ENCODE measurements around the gene RNU1-2. TPM values are rescaled to one million over a fixed set of nuclear protein-coding genes. Genes with fewer than 3 reads are reported as not detected.
"Not testable (repeated sequence)": the region's sequence is repeated elsewhere in the genome, so short reads cannot be mapped to it uniquely, and the experiment has no call there.

RNU1-2 gene
- total RNA-seq: 2,650 and 2,859 TPM in 2 replicates
- long read RNA-seq, partial matches to known transcripts: 0 of 2 reads
- long read RNA-seq, other reads (novel, unspliced or antisense): 0 of 2 reads

DNA sequence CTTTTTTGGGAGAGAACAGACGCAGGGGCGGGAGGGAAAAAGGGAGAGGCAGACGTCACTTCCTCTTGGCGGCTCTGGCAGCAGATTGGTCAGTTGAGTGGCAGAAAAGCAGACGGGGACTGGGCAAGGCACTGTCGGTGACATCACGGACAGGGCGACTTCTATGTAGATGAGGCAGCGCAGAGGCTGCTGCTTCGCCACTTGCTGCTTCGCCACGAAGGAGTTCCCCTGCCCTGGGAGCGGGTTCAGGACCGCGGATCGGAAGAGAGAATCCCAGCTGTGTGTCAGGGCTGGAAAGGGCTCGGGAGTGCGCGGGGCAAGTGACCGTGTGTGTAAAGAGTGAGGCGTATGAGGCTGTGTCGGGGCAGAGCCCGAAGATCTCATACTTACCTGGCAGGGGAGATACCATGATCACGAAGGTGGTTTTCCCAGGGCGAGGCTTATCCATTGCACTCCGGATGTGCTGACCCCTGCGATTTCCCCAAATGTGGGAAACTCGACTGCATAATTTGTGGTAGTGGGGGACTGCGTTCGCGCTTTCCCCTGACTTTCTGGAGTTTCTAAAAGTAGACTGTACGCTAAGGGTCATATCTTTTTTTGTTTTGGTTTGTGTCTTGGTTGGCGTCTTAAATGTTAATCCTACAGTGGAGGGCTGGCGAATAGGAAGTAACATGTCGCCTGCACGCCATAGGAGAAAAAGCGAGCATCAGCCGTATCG is at the start of gene RNU1-2:
Gene RNU1-2, plus strand, starts transcription at position 383 of the 718 bp plus-strand sequence.
- not testable (repeated sequence) for H3K9me3 Mint-ChIP-seq (ENCODE audit: unreplicated experiment); H3K27me3 Mint-ChIP-seq (ENCODE audit: unreplicated experiment); H3K36me3 Mint-ChIP-seq (ENCODE audit: unreplicated experiment)
- DNase-seq (ENCODE audit: extremely low spot score, unreplicated experiment): peak; percentile 94
- Mint-ChIP-seq H3K4me1 (ENCODE audit: unreplicated experiment) (peaks cover 18% of the 10 kb centered on the region), H3K27ac (ENCODE audit: unreplicated experiment) (peak within 1 kb of the TSS; percentile 100), H3K4me3 (ENCODE audit: unreplicated experiment) (peak within 1 kb of the TSS; percentile 77)

DNA sequence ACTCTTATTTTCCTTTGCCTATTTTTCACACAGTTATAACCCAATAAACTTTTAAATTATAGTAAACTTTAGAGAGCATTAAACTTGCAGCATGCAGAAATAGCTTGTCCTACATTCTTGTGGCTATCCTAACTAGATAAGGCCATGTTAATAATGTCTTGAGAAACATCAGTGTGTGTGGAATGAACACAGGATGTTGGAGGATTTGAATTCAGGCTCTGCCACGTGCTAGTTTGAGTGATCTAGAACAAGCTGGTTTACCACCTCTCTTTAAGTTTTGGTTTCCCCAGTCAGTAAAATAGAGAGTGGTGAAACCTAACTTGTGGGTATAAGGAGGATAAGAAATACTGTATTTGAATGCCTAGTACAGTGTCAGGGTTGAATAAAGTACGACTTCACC is 39.6 kb upstream of the RNU1-2 start:
- not testable (repeated sequence) for H3K4me3 Mint-ChIP-seq (ENCODE audit: unreplicated experiment); H3K9me3 Mint-ChIP-seq (ENCODE audit: unreplicated experiment); H3K36me3 Mint-ChIP-seq (ENCODE audit: unreplicated experiment); H3K27me3 Mint-ChIP-seq (ENCODE audit: unreplicated experiment); H3K4me1 Mint-ChIP-seq (ENCODE audit: unreplicated experiment); DNase-seq (ENCODE audit: extremely low spot score, unreplicated experiment); H3K27ac Mint-ChIP-seq (ENCODE audit: unreplicated experiment)

DNA sequence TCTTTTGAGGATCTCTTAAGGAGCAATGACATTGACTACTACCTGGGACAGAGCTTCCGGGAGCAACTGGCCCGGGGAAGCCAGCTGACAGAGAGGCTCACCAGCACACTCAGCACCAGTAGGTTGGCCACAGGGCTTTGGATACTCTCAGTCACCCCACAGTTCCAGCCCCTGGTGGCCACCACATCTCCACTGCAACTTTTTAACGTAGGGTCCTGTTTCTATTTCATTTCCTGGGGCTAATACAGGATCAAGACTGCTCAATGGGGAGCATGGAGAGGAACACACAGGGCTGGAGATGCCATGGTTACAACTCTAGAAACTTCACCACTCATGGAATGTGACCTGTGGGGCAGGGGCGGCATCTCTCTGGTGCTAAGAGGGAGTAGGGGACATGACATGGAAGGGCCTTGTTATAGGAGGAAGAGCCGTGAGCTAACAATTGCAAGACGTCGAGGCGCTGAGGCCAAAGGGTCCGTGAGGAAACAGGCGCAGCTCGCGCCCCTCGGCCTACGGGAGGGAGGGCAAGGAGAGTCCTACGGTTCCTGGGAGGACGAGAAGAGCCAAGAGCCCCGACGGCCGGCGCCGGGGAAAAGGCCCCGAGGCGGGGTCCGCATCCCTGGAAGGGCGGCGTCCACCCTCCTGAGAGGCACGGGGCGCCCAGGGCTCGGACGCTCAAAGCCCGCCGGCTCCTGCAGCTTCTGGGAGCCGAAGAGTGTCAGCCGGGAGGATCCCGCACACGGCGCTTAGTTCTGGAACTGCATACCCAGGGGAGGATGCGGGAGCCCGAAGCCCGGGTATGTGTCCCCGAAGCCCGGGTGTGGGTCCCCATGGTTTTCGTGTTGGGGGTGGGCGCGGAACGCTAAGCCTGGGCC is 36.4 kb upstream of the RNU1-2 start:
- H3K4me3 Mint-ChIP-seq (ENCODE audit: unreplicated experiment); H3K27ac Mint-ChIP-seq (ENCODE audit: unreplicated experiment); H3K9me3 Mint-ChIP-seq (ENCODE audit: unreplicated experiment); H3K36me3 Mint-ChIP-seq (ENCODE audit: unreplicated experiment); H3K4me1 Mint-ChIP-seq (ENCODE audit: unreplicated experiment); DNase-seq (ENCODE audit: extremely low spot score, unreplicated experiment); H3K27me3 Mint-ChIP-seq (ENCODE audit: unreplicated experiment): not testable (repeated sequence)

DNA sequence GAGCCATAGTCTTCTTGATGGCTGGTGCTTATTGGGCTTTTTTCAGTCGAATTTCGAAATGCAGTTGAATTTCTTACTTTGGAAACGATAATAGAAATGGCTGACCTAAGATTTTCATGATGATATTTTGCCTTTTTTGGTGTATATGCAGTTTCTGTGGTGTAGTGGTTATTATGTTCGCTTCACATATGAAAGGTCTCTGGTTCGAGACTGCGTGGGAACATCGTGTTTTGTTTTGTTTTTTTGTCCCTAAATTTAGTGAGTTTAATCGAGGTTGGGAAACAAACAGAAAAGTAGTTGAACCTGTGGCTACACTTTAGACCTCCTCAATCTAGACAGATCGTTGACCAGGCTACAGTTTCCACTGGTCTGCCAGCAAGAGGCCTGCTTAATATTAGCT is 35.7 kb upstream of the RNU1-2 start:
- H3K9me3 Mint-ChIP-seq (ENCODE audit: unreplicated experiment); DNase-seq (ENCODE audit: extremely low spot score, unreplicated experiment); H3K27ac Mint-ChIP-seq (ENCODE audit: unreplicated experiment); H3K27me3 Mint-ChIP-seq (ENCODE audit: unreplicated experiment); H3K4me3 Mint-ChIP-seq (ENCODE audit: unreplicated experiment); H3K4me1 Mint-ChIP-seq (ENCODE audit: unreplicated experiment); H3K36me3 Mint-ChIP-seq (ENCODE audit: unreplicated experiment): not testable (repeated sequence)

DNA sequence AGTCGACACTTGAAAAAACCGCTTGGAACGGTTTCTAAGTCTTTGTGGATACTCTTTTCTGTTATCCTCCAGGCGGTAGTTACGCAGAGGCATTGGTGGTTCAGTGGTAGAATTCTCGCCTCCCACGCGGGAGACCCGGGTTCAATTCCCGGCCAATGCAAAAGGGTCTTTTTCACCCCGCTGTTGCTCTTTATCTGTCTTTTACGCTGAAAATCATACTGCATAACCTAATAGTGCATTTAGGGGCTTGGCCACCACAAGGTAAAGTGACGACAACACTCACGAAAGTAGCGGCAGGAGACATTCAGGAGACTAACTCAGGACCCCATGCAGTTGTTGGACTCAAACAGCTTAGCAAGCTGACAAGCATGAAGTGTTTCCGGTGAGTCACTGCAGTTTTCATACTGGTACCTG is 33.9 kb upstream of the RNU1-2 start:
- not testable (repeated sequence) for H3K27ac Mint-ChIP-seq (ENCODE audit: unreplicated experiment); H3K4me1 Mint-ChIP-seq (ENCODE audit: unreplicated experiment); DNase-seq (ENCODE audit: extremely low spot score, unreplicated experiment); H3K36me3 Mint-ChIP-seq (ENCODE audit: unreplicated experiment); H3K4me3 Mint-ChIP-seq (ENCODE audit: unreplicated experiment); H3K27me3 Mint-ChIP-seq (ENCODE audit: unreplicated experiment); H3K9me3 Mint-ChIP-seq (ENCODE audit: unreplicated experiment)

DNA sequence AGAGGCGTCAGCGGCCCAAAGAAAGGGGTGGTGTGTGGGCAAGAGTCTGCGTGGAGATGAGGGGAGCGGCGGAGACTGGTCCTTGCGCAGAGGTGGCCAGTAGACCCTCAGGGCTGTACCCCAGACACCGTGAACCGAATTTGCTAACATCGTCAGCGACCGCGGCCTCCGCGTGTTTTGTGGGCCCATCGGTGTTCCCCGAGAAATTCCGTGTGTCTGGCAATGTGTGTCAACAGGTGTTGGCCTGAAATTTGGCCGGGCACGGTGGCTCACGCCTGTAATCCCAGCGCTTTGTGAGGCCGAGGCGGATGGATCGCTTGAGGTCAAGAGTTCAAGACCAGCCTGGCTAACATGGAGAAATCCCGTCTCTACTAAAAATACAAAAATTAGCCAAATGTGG is 33.4 kb upstream of the RNU1-2 start:
- H3K4me3 Mint-ChIP-seq (ENCODE audit: unreplicated experiment); H3K9me3 Mint-ChIP-seq (ENCODE audit: unreplicated experiment); H3K27me3 Mint-ChIP-seq (ENCODE audit: unreplicated experiment); H3K4me1 Mint-ChIP-seq (ENCODE audit: unreplicated experiment); H3K27ac Mint-ChIP-seq (ENCODE audit: unreplicated experiment); DNase-seq (ENCODE audit: extremely low spot score, unreplicated experiment); H3K36me3 Mint-ChIP-seq (ENCODE audit: unreplicated experiment): not testable (repeated sequence)

DNA sequence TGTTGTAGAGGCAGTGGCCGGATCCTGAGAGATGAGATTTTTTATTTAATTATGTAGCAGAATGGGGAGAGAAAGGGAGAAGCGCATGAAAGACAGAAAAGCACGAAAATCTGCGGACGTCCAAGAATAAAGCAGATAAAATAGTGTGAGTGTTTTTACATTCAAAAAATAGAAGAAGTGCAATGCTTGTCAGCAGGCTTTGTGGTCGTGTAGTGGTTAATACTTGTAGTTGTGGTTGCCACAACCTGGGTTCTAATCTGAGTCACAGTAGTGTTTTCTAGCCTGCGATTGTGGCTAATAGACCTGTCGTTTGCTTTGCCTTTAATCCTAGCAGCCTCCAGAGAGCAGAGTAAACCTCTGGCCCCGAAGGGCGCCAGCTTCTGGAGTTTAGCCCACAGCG is 32.8 kb upstream of the RNU1-2 start:
- H3K9me3 Mint-ChIP-seq (ENCODE audit: unreplicated experiment); H3K27me3 Mint-ChIP-seq (ENCODE audit: unreplicated experiment); H3K27ac Mint-ChIP-seq (ENCODE audit: unreplicated experiment); DNase-seq (ENCODE audit: extremely low spot score, unreplicated experiment); H3K4me3 Mint-ChIP-seq (ENCODE audit: unreplicated experiment); H3K36me3 Mint-ChIP-seq (ENCODE audit: unreplicated experiment); H3K4me1 Mint-ChIP-seq (ENCODE audit: unreplicated experiment): not testable (repeated sequence)

DNA sequence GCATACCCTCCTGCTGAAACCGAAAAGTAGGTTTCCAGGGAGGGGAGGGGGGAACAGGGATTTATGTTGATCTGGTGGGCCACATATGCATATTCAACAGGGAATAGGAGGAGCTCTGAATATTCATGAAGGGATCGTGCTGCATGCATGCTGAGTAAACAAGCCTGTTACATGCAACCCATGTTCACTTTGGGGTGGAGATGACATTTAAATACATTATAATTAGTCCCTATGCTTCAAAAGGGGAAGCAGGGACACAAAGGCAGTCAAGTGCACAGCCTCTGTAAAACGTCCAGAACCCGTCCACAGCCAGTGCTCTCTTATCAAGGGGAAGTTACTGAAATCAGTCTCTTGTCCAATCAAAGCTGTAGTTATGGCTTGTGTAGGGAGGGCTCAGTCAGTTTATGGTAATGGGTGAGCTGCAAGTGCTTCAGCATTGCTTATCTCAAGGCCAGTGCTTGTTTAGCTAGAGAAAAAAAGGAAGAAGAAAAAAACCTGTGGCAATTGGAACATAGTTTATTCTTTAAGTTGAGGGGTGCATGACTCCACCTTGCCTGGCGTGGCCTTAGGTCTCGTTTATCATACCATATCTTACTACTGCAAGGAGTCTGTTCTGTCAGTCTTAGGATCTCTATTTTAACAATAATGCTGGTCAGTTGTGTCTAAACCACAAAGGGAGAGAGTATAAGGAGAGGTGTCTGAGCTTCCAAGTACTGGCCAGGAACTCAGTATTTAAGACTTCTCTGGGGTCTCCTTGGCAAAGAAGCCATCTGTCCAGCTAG is 28.7 kb upstream of the RNU1-2 start:
- not testable (repeated sequence) for H3K27ac Mint-ChIP-seq (ENCODE audit: unreplicated experiment); H3K4me3 Mint-ChIP-seq (ENCODE audit: unreplicated experiment); H3K9me3 Mint-ChIP-seq (ENCODE audit: unreplicated experiment); H3K4me1 Mint-ChIP-seq (ENCODE audit: unreplicated experiment); H3K27me3 Mint-ChIP-seq (ENCODE audit: unreplicated experiment); H3K36me3 Mint-ChIP-seq (ENCODE audit: unreplicated experiment); DNase-seq (ENCODE audit: extremely low spot score, unreplicated experiment)

DNA sequence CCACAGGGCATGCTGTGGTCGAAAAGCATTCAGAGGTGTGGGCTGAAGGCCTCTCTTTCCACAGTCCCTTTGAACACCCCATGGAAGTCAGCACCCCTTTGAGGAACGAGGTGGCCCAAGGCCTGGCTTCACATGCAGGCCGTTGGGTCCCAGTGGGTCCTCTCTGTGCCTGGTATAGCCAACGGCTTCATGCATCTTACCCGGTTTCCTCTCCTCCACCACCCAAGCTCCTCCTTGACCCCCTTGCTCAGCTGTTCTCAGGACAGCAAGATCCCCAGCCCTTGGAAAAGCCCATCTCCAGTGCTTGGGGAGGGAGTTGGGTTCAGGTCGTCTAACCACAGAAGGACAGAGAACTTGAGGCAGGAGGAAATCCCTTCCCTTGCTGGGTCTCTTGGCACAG is 27.0 kb upstream of the RNU1-2 start:
- not testable (repeated sequence) for H3K27me3 Mint-ChIP-seq (ENCODE audit: unreplicated experiment); H3K4me1 Mint-ChIP-seq (ENCODE audit: unreplicated experiment); H3K27ac Mint-ChIP-seq (ENCODE audit: unreplicated experiment); H3K4me3 Mint-ChIP-seq (ENCODE audit: unreplicated experiment); DNase-seq (ENCODE audit: extremely low spot score, unreplicated experiment); H3K36me3 Mint-ChIP-seq (ENCODE audit: unreplicated experiment); H3K9me3 Mint-ChIP-seq (ENCODE audit: unreplicated experiment)

DNA sequence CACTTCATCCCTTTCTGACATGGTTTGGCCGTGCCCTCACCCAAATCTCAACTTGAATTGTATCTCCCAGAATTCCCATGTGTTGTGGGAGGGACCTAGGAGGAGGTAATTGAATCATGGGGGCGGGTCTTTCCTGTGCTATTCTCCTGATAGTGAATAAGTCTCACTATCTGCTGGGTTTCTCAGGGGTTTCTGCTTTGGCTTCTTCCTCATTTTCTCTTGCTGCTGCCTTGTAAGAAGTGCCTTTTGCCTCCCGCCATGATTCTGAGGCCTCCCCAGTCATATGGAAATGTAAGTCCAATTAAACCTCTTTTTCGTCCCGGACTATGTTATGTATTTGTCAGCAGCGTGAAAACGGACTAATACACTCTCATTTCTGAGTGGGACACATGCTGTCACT is 25.8 kb upstream of the RNU1-2 start:
- not testable (repeated sequence) for H3K4me1 Mint-ChIP-seq (ENCODE audit: unreplicated experiment); H3K4me3 Mint-ChIP-seq (ENCODE audit: unreplicated experiment); H3K27ac Mint-ChIP-seq (ENCODE audit: unreplicated experiment); H3K27me3 Mint-ChIP-seq (ENCODE audit: unreplicated experiment); H3K36me3 Mint-ChIP-seq (ENCODE audit: unreplicated experiment); H3K9me3 Mint-ChIP-seq (ENCODE audit: unreplicated experiment); DNase-seq (ENCODE audit: extremely low spot score, unreplicated experiment)

DNA sequence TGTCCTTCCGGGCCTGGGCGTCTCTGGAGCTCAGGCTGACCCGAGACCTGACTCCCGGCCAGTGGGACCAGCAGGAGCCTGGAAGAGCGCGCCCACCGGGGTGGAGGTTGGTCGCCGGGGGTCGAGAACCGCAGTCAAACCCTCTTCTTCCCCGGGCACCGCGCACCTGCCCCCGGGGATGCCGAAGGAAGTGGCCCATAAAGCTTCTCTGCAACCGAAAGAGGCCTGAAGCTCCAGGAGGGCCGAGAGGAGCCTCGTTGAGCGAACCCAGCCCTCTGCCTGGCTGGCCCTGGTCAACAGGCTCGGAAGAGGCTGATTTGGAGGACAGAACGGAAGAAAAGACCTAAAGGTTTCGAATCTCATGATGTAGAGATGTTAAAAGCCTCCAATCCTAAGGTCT is 24.6 kb upstream of the RNU1-2 start:
- not testable (repeated sequence) for DNase-seq (ENCODE audit: extremely low spot score, unreplicated experiment); H3K27ac Mint-ChIP-seq (ENCODE audit: unreplicated experiment); H3K4me3 Mint-ChIP-seq (ENCODE audit: unreplicated experiment); H3K36me3 Mint-ChIP-seq (ENCODE audit: unreplicated experiment); H3K4me1 Mint-ChIP-seq (ENCODE audit: unreplicated experiment); H3K9me3 Mint-ChIP-seq (ENCODE audit: unreplicated experiment)
- peaks cover 17% of the 10 kb centered on the region for H3K27me3 Mint-ChIP-seq (ENCODE audit: unreplicated experiment)
